Activated CD8-positive, alpha-beta T cell treated with anti-CD3 and anti-CD28 coated beads, Interleukin-2, amount 10 ng/mL, durations not matched to agents 7 days and 5 days (primary cell): ENCODE measurements around the gene AQP2. TPM values are rescaled to one million over a fixed set of nuclear protein-coding genes. Genes with fewer than 3 reads are reported as not detected.
A peak's percentile ranks its signal among the peaks of the same experiment; 100 is the strongest.

Source experiments
- ATAC-seq: fragments of 150-1000 bp; cut with Tn5 transposase; one replicate; pipeline ENCODE4 v1.10.0; 2021; ENCODE audit warnings: moderate library complexity
- CTCF ChIA-PET: fragments of 350-600 bp; sonication (Branson Sonifier 250); formaldehyde crosslinking; loops from one replicate; lab custom pipeline; 2021; ENCODE audit warnings: antibody characterized with exemption; lab: Charles Lee
- POLR2A ChIA-PET: fragments of 350-600 bp; sonication (Branson Sonifier 250); formaldehyde crosslinking; loops from one replicate; lab custom pipeline; 2021; ENCODE audit warnings: antibody characterized with exemption; lab: Charles Lee
- DNase-seq: peaks from one replicate; pipeline ENCODE4 v3.0.0-alpha.2; 2020
- H3K27ac Mint-ChIP-seq: one replicate; pipeline ENCODE4 v1.8.0; 2021; ENCODE audit warnings: mild to moderate bottlenecking, mixed read lengths
- H3K27me3 Mint-ChIP-seq: one replicate; pipeline ENCODE4 v1.8.0; 2021; ENCODE audit warnings: low read depth, mixed read lengths
- H3K36me3 Mint-ChIP-seq: one replicate; pipeline ENCODE4 v1.8.0; 2021; ENCODE audit warnings: low read depth, mixed read lengths
- H3K4me1 Mint-ChIP-seq: one replicate; pipeline ENCODE4 v1.8.0; 2021; ENCODE audit warnings: low read depth, mixed read lengths
- H3K4me3 Mint-ChIP-seq: one replicate; pipeline ENCODE4 v1.8.0; 2021; ENCODE audit warnings: mild to moderate bottlenecking, mixed read lengths
- H3K9me3 Mint-ChIP-seq: one replicate; pipeline ENCODE4 v1.8.0; 2022; ENCODE audit warnings: mixed read lengths; ENCODE audit not compliant: insufficient read depth
- total RNA-seq, 2 experiments: library from RNA; stranded (reverse); gene quantifications; one replicate each; pipeline ENCODE4 v1.2.3, GENCODE V29; 2021

Gene AQP2
- total RNA-seq, 2 experiments from 2014 or later = not detected

- no peaks in the 10 kb centered on the region for H3K36me3 Mint-ChIP-seq
- H3K4me3 Mint-ChIP-seq = no peak overlapping the region
- ChIA-PET POLR2A (no interaction called here), CTCF (interaction anchor here (0.7 to 4.9 kb wide), 4 partner anchors 12 to 76 kb away, joined by 3 to 23 read pairs (median 4); no protein-coding TSS in a partner anchor)
- no peaks in the 10 kb centered on the region for H3K27me3 Mint-ChIP-seq
- DNase-seq (no peak), ATAC-seq (no peak)
- no peak overlapping the region for H3K27ac Mint-ChIP-seq
- peaks cover 24% of the 10 kb centered on the region for H3K4me1 Mint-ChIP-seq
- no peaks in the 10 kb centered on the region for H3K9me3 Mint-ChIP-seq
Observed at GRCh38 chr12:49943625-49943960, 6.9 kb upstream of the AQP2 start.

- Mint-ChIP-seq H3K27ac (no peak overlapping the region), H3K36me3 (no peaks in the 10 kb centered on the region), H3K27me3 (no peaks in the 10 kb centered on the region), H3K4me3 (no peak overlapping the region), H3K4me1 (peaks cover 24% of the 10 kb centered on the region), H3K9me3 (no peaks in the 10 kb centered on the region)
- ATAC-seq (no peak), DNase-seq (no peak)
- ChIA-PET CTCF (interaction anchor here (1.2 to 4.9 kb wide), 3 partner anchors 13 to 76 kb away, joined by 3 to 23 read pairs (median 5); no protein-coding TSS in a partner anchor), POLR2A (no interaction called here)
Observed at GRCh38 chr12:49944046-49944445, 6.5 kb upstream of the AQP2 start.

DNA sequence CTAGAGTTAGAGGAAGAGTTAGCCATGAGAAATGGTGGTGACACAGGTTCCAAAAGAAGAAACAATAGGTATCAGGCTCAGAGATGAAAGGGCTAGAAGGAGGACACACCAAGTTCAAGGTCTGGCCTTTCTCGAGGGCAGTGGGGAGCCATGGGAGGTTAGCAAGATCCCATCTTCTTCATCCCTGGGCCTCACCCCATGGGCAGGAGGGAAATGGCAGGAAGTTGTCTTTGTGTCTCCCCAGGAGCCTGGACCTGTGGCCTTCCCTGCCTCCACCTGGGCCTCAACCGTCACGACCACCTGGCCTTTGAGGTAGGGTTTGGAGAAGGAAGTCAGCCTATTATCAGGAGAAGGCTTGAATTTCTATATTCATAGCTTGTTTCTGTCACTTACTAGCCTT is 5.8 kb upstream of the AQP2 start:
- peak overlapping the region; percentile 70 for H3K4me3 Mint-ChIP-seq

GRCh38 chr12:49945394-49946080 is 5.0 kb upstream of the AQP2 start:
- Mint-ChIP-seq H3K27me3 (no peaks in the 10 kb centered on the region), H3K4me1 (peaks cover 24% of the 10 kb centered on the region), H3K27ac (peak overlapping the region; percentile 92), H3K9me3 (no peaks in the 10 kb centered on the region), H3K4me3 (peak overlapping the region; percentile 70), H3K36me3 (no peaks in the 10 kb centered on the region)
- ATAC-seq (peak; percentile 99), DNase-seq (peak; percentile 88)
- ChIA-PET CTCF (interaction anchor here (0.5 to 4.6 kb wide), 71 partner anchors 9 to 1236 kb away, joined by 3 to 103 read pairs (median 5); partner anchors contain the start of genes AQP5, AQP6, BCDIN3D and COX14), POLR2A (interaction anchor here (0.7 to 1.6 kb wide), 2 partner anchors 204 to 347 kb away, joined by 3 to 5 read pairs; partner anchors contain the start of gene TMBIM6)

More for the DNA sequence above, 5.8 kb upstream of the AQP2 start:
- ATAC-seq (no peak), DNase-seq (no peak)
- Mint-ChIP-seq H3K27me3 (no peaks in the 10 kb centered on the region), H3K36me3 (no peaks in the 10 kb centered on the region), H3K27ac (peak overlapping the region; percentile 92), H3K9me3 (no peaks in the 10 kb centered on the region), H3K4me1 (peaks cover 24% of the 10 kb centered on the region)
- POLR2A ChIA-PET = interaction anchor here (0.6 to 1.6 kb wide), 3 partner anchors 203 to 884 kb away, joined by 3 to 5 read pairs (median 3); partner anchors contain the start of genes KMT2D and TMBIM6
- CTCF ChIA-PET = interaction anchor here (0.8 to 4.6 kb wide), 28 partner anchors 9 to 203 kb away, joined by 3 to 103 read pairs (median 10); partner anchors contain the start of genes COX14, RACGAP1 and TMBIM6

DNA sequence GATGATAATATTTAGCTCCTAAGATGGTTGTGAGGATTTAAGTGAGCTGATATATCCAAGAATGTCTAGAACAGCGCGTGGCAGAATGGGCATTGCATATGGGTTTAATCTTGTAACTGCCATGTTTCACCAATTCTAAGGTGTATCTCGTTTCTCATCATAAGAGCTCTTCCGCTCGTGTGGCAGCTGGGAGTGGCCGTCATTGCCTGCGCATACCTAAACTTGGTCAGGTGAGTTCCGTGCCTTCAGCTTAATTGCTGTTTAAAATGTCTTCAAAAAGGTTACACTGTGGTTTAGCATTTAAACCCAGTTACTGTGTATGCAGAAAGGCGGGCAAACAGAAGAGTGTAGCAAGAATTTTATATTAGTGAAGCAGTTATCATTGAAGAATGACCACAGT is 4.5 kb upstream of the AQP2 start:
- POLR2A ChIA-PET = interaction anchor here (1.6 kb wide), 1 partner anchor 205 kb away, joined by 5 read pairs; the partner anchor contains the start of gene TMBIM6
- Mint-ChIP-seq H3K9me3 (no peaks in the 10 kb centered on the region), H3K4me1 (peaks cover 24% of the 10 kb centered on the region), H3K36me3 (no peaks in the 10 kb centered on the region), H3K27me3 (no peaks in the 10 kb centered on the region), H3K27ac (no peak overlapping the region), H3K4me3 (no peak overlapping the region)
- no peak for ATAC-seq
- no peak for DNase-seq
- CTCF ChIA-PET = interaction anchor here (0.6 to 4.6 kb wide), 60 partner anchors 8 to 642 kb away, joined by 3 to 103 read pairs (median 6); partner anchors contain the start of genes AQP5, AQP6, BCDIN3D and COX14

- H3K9me3 Mint-ChIP-seq = no peaks in the 10 kb centered on the region
- peaks cover 24% of the 10 kb centered on the region for H3K4me1 Mint-ChIP-seq
- ATAC-seq = no peak
- H3K4me3 Mint-ChIP-seq = no peak overlapping the region
- DNase-seq = no peak
- H3K27ac Mint-ChIP-seq = no peak overlapping the region
- H3K36me3 Mint-ChIP-seq = no peaks in the 10 kb centered on the region
- H3K27me3 Mint-ChIP-seq = no peaks in the 10 kb centered on the region
- ChIA-PET CTCF (interaction anchor here (0.6 to 4.6 kb wide), 47 partner anchors 8 to 643 kb away, joined by 3 to 103 read pairs (median 7); partner anchors contain the start of genes AQP5, AQP6, BCDIN3D and COX14), POLR2A (interaction anchor here (1.6 kb wide), 1 partner anchor 205 kb away, joined by 5 read pairs; the partner anchor contains the start of gene TMBIM6)
Observed at GRCh38 chr12:49946497-49946896, 4.0 kb upstream of the AQP2 start.

- POLR2A ChIA-PET = no interaction called here
Observed at GRCh38 chr12:49947593-49948226, 2.8 kb upstream of the AQP2 start.

GRCh38 chr12:49948866-49949845 is 1.4 kb upstream of the AQP2 start:
- ATAC-seq (no peak), DNase-seq (no peak)
- Mint-ChIP-seq H3K4me1 (peaks cover 14% of the 10 kb centered on the region), H3K36me3 (no peaks in the 10 kb centered on the region), H3K9me3 (no peaks in the 10 kb centered on the region), H3K27me3 (peaks cover 12% of the 10 kb centered on the region), H3K27ac (no peak overlapping the region), H3K4me3 (no peak overlapping the region)
- ChIA-PET CTCF (interaction anchor here (0.9 to 4.6 kb wide), 3 partner anchors 18 to 121 kb away, joined by 3 to 103 read pairs (median 9); no protein-coding TSS in a partner anchor), POLR2A (no interaction called here)

More at GRCh38 chr12:49947593-49948226, 2.8 kb upstream of the AQP2 start:
- no peaks in the 10 kb centered on the region for H3K36me3 Mint-ChIP-seq
- H3K4me3 Mint-ChIP-seq = no peak overlapping the region
- peaks cover 2% of the 10 kb centered on the region for H3K27me3 Mint-ChIP-seq
- ATAC-seq (no peak), DNase-seq (no peak)
- no peak overlapping the region for H3K27ac Mint-ChIP-seq
- no peaks in the 10 kb centered on the region for H3K9me3 Mint-ChIP-seq
- CTCF ChIA-PET = interaction anchor here (0.9 to 4.6 kb wide), 7 partner anchors 13 to 206 kb away, joined by 3 to 103 read pairs (median 14); partner anchors contain the start of genes AQP5, COX14 and TMBIM6
- H3K4me1 Mint-ChIP-seq = peaks cover 20% of the 10 kb centered on the region

DNA sequence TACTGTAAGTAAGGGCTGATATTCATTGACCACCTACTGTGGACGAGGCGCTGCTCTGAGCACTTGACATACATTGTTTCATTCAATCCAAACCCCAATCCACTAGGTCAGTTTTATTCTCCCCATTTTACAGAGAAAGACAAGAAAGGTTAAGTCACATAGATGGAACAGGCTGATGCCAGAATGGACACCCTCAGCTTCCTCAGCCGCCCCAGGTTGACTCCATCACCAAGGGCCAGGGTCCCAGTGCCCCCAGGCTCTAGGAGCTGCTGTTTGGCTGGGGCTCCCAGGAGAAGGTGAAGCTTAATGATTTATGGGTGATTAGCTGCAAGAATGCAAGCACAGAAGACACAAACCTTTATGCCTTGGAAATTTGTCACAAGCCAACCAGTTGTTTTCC is 671 bp upstream of the AQP2 start:
- POLR2A ChIA-PET = no interaction called here

GRCh38 chr12:49951411-49952240 is 1.1 kb downstream of the AQP2 start:
- Mint-ChIP-seq H3K4me3 (no peak overlapping the region), H3K9me3 (no peaks in the 10 kb centered on the region), H3K4me1 (peaks cover 5% of the 10 kb centered on the region), H3K36me3 (no peaks in the 10 kb centered on the region), H3K27me3 (peaks cover 29% of the 10 kb centered on the region), H3K27ac (no peak overlapping the region)
- ChIA-PET POLR2A (no interaction called here), CTCF (interaction anchor here (1.1 kb wide), 1 partner anchor 16 kb away, joined by 4 read pairs; no protein-coding TSS in a partner anchor)
- DNase-seq = no peak
- ATAC-seq = no peak

More for the DNA sequence above, 671 bp upstream of the AQP2 start:
- H3K27me3 Mint-ChIP-seq = peaks cover 19% of the 10 kb centered on the region
- H3K4me1 Mint-ChIP-seq = peaks cover 13% of the 10 kb centered on the region
- H3K27ac Mint-ChIP-seq = no peak overlapping the region
- no peak for DNase-seq
- CTCF ChIA-PET = interaction anchor here (0.9 to 1.8 kb wide), 2 partner anchors 17 to 120 kb away, joined by 3 to 9 read pairs; no protein-coding TSS in a partner anchor
- H3K4me3 Mint-ChIP-seq = no peak overlapping the region
- H3K9me3 Mint-ChIP-seq = no peaks in the 10 kb centered on the region
- ATAC-seq = no peak
- no peaks in the 10 kb centered on the region for H3K36me3 Mint-ChIP-seq
